Calu3 (cell line): ENCODE results near the gene RAD50. TPM values are rescaled to one million over a fixed set of nuclear protein-coding genes. Genes with fewer than 3 reads are reported as not detected.

Source experiments
- BruUV-seq: library from RNA; stranded (reverse); fragments of 400-500 nt; replicated peaks from 2 replicates; lab custom pipeline; 2021; lab: Mats Ljungman, UMichigan
- CTCF ChIA-PET: fragments of 300-600 bp; sonication (Branson Sonifier 250); formaldehyde crosslinking; loops from one replicate; lab custom pipeline; 2022; ENCODE audit warnings: antibody characterized with exemption; lab: Charles Lee
- DNase-seq: peaks from one replicate; pipeline ENCODE4 v3.0.0; 2022
- H3K27ac Mint-ChIP-seq: one replicate; pipeline ENCODE4 v1.8.0; 2022; ENCODE audit warnings: mixed read lengths; ENCODE audit not compliant: unreplicated experiment
- H3K27me3 Mint-ChIP-seq: one replicate; pipeline ENCODE4 v1.8.0; 2022; ENCODE audit warnings: mixed read lengths; ENCODE audit not compliant: unreplicated experiment
- H3K36me3 Mint-ChIP-seq: one replicate; pipeline ENCODE4 v1.8.0; 2022; ENCODE audit warnings: mild to moderate bottlenecking, moderate library complexity, mixed read lengths; ENCODE audit not compliant: insufficient read depth, unreplicated experiment
- H3K4me1 Mint-ChIP-seq: one replicate; pipeline ENCODE4 v1.8.0; 2022; ENCODE audit warnings: mild to moderate bottlenecking, low read depth, mixed read lengths; ENCODE audit not compliant: unreplicated experiment
- H3K4me3 Mint-ChIP-seq: one replicate; pipeline ENCODE4 v1.8.0; 2022; ENCODE audit warnings: mild to moderate bottlenecking, low read depth, moderate library complexity, mixed read lengths; ENCODE audit not compliant: unreplicated experiment
- H3K9me3 Mint-ChIP-seq: one replicate; pipeline ENCODE4 v1.8.0; 2022; ENCODE audit warnings: low read depth, mixed read lengths; ENCODE audit not compliant: unreplicated experiment
- intact Hi-C: fragments of 100-400 bp; cut with micrococcal nuclease; formaldehyde crosslinking; loops from one replicate; pipeline ENCODE4 v1.10.0; 2022; ENCODE audit not compliant: unreplicated experiment
- total RNA-seq: library from RNA; stranded (reverse); gene quantifications from 2 replicates; pipeline ENCODE4 v1.2.3, GENCODE V29; 2022
- TF ChIP-seq, protein P1 (sequence below): fragments of 200-600 bp; IDR thresholded peaks from one replicate; pipeline ENCODE4 v1.8.0; 2022; ENCODE audit warnings: antibody characterized with exemption; ENCODE audit not compliant: unreplicated experiment

The RAD50 gene
- total RNA-seq, 1 experiment from 2014 or later: 35.9 TPM

DNA sequence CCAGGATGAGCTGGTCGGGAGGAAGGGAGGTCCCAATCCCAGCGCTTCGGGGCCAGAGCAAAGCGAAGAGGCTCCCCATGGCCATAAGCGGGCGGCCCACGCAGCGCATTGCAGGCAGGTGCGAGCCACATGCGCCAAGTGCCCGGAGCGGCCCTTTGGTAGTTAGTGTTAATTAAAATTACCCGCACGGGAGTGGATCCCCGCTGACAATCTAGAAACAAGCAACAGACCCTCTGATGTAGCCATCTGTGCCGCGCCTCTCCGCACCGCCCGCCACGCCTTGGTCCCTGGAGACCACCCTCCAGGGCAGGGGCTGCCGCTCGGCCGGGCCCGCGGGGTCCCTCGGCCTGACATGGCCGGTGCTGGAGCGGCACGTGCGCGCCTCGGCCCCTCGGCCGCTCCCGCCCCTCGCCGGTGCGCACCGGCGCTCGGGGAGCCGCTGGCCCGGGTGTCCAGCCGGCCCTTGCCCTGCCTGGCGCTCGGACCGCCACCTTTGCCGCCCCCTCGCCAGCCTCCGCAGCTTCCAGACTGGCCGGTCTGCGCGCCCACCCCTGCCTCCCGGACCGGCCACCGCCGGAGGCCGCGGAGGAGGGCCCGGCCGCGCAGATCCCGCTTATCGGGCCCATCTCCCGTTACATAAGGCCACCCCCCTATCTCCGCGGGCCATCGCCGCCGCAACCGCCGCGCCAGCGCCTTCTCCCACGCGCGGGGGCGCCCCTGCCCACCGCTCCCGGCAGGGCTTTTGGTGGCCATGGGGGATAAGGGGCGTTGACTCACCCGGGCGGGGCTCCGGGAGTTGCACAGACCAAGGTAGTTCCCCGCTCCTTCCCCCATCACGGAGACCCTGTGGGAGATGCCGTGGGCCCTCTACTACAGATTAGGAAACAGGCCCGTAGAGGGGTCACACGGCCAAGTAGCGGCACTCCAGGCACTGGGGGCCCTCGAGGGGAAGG, 99.3 kb downstream of the RAD50 start:
- Mint-ChIP-seq H3K9me3 (no peaks in the 10 kb centered on the region), H3K27ac (no peak overlapping the region), H3K4me1 (no peaks in the 10 kb centered on the region), H3K27me3 (peaks cover 35% of the 10 kb centered on the region), H3K36me3 (no peaks in the 10 kb centered on the region), H3K4me3 (peak overlapping the region; percentile 43)
- intact Hi-C loops: no loop called here
- peak; percentile 43 for DNase-seq
- TF ChIP-seq, protein P1, sequence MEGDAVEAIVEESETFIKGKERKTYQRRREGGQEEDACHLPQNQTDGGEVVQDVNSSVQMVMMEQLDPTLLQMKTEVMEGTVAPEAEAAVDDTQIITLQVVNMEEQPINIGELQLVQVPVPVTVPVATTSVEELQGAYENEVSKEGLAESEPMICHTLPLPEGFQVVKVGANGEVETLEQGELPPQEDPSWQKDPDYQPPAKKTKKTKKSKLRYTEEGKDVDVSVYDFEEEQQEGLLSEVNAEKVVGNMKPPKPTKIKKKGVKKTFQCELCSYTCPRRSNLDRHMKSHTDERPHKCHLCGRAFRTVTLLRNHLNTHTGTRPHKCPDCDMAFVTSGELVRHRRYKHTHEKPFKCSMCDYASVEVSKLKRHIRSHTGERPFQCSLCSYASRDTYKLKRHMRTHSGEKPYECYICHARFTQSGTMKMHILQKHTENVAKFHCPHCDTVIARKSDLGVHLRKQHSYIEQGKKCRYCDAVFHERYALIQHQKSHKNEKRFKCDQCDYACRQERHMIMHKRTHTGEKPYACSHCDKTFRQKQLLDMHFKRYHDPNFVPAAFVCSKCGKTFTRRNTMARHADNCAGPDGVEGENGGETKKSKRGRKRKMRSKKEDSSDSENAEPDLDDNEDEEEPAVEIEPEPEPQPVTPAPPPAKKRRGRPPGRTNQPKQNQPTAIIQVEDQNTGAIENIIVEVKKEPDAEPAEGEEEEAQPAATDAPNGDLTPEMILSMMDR: no peak
- CTCF ChIA-PET: no interaction called here
- no TSS peak for BruUV-seq

DNA sequence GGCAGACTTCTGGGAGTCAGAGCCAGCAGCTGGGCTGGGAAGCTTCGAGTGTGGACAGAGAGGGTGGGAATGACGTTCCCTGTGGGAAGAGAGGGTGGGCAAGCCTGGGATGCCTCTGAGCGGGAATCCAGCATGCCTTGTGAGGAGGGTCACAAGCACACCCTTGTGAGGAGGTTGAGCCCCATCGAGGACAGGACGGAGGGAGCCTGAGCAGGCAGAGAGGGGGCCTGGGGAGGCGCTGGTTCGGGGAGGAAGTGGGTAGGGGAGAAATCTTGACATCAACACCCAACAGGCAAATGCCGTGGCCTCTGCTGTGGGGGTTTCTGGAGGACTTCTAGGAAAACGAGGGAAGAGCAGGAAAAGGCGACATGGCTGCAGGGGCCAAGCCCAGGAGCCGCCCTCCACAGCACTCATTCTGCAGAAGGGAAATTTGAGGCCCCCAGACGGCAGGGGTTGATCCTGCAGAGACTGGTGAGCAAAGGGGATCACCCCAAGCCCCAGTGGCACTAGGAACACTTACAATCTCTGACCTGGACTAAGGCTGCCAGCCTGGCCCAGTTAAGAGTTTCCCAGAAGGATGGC, 100.1 kb downstream of the RAD50 start:
- CTCF ChIA-PET: no interaction called here
- intact Hi-C loops: no loop called here
- H3K4me3 Mint-ChIP-seq: peak overlapping the region; percentile 43

DNA sequence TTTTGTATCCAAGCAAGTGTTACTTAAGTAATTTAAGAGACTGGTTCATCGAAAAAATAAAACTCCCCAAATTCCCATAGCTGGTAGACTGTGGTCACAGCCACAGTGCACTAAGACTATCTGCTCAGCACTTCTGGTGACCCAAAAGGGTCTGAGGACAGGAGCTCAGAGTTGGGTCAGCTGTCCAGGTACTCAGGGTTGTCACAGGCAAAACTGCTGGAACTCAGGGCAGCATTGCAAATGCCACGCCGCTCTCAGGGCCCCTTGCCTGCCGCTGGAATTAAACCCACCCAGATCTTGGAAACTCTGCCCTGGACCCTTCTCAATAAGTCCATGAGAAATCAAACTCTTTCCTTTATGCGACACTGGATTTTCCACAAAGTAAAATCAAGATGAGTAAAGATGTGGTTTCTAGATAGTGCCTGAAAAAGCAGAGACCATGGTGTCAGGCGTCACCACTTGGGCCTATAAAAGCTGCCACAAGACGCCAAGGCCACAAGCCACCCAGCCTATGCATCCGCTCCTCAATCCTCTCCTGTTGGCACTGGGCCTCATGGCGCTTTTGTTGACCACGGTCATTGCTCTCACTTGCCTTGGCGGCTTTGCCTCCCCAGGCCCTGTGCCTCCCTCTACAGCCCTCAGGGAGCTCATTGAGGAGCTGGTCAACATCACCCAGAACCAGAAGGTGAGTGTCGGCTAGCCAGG, 101.1 kb downstream of the RAD50 start, which contains the start of gene IL13:
Gene IL13, plus strand, starts transcription at position 498 of the 705 bp plus-strand sequence. Its CDS starts 14 bp downstream, at position 512.
- Mint-ChIP-seq H3K9me3 (no peaks in the 10 kb centered on the region), H3K27ac (no peak within 1 kb of the TSS), H3K36me3 (no peaks in the 10 kb centered on the region), H3K4me3 (peak within 1 kb of the TSS; percentile 43), H3K27me3 (peaks cover 35% of the 10 kb centered on the region), H3K4me1 (peaks cover 3% of the 10 kb centered on the region)
- CTCF ChIA-PET: interaction anchor here (0.5 to 0.7 kb wide), 2 partner anchors 379 to 416 kb away, joined by 3 read pairs; no protein-coding TSS in a partner anchor
- BruUV-seq: no TSS peak
- TF ChIP-seq, protein P1: no peak
- no peak for DNase-seq
- intact Hi-C loops: no loop called here

More for the DNA sequence above, 100.1 kb downstream of the RAD50 start:
- Mint-ChIP-seq H3K4me1 (no peaks in the 10 kb centered on the region), H3K27ac (no peak overlapping the region), H3K27me3 (peaks cover 35% of the 10 kb centered on the region), H3K9me3 (no peaks in the 10 kb centered on the region), H3K36me3 (no peaks in the 10 kb centered on the region)
- TF ChIP-seq, protein P1: no peak
- BruUV-seq: no TSS peak
- DNase-seq: no peak
